GM18907 (cell line): ENCODE data around the gene TRIM9.
A peak's percentile ranks its signal among the peaks of the same experiment; 100 is the strongest.
"Not testable (repeated sequence)": the region's sequence is repeated elsewhere in the genome, so short reads cannot be mapped to it uniquely, and the experiment has no call there.

ENCODE experiments used
- ATAC-seq: cut with Tn5 transposase; IDR thresholded peaks from one replicate; pipeline ENCODE4 v1.9.1; 2021; ENCODE audit warnings: mild to moderate bottlenecking, moderate library complexity; ENCODE audit not compliant: unreplicated experiment

Gene TRIM9

GRCh38 chr14:50967790-50968189 lies 127.1 kb downstream of the TRIM9 start:
- ATAC-seq: no peak

DNA sequence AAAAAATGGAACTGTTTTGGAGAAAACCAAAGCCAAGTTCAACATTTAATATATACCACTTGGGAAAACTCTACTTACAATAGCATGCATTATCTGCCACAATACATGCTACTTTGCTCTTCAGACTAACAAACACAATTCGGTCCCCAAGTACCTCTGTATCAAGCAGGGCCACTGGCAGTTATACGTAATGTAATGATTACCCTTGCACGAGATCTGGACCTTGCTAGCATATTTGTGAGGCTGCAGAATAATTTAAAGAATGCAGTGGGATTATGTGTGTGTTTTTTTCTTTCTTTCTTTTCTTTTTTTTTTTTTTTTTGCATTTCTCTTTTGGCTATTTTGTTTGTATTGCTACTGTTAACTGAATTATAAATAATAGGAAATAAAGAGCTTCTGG lies 127.8 kb downstream of the TRIM9 start:
- no peak for ATAC-seq

GRCh38 chr14:50964683-50965390 lies 130.1 kb downstream of the TRIM9 start:
- no peak for ATAC-seq

DNA sequence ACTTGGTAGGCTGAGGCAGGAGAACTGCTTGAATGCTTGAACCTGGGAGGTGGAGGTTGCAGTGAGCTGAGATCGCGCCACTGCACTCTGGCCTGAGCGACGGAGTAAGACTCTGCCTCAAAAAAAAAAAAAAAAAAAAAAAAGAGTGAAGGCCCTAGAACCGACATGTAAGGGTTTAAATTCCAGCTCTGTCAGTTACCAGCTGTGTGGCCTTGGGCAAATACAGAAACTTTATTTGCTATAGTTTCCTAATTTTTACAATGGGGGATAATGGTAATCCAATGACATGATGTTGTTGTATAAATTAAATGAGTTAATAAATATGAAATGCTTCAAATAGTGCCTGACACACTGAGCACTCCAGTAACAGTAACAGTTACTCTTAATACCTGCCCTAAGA lies 131.0 kb downstream of the TRIM9 start:
- no peak for ATAC-seq

- ATAC-seq: no peak
Measured at GRCh38 chr14:50961605-50962221, 133.2 kb downstream of the TRIM9 start.

DNA sequence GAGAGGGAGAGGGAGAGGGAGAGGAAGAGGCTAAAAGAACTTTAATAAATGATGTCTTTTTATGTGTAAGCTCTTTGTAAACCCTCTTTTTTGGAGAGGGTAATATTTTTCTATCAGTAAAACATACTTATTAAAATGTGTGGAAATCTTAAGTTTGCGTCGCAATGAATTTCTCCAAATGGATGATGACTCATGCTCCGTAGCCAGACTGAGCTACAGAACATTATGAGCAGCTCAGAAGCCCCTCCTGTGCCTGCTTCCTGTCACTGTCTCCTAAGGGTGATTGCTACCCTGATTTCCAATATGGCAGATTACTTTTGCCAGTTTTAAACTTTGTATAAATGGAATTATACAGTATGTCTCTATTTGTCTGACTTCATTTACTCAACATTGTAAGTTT lies 137.6 kb downstream of the TRIM9 start:
- no peak for ATAC-seq

DNA sequence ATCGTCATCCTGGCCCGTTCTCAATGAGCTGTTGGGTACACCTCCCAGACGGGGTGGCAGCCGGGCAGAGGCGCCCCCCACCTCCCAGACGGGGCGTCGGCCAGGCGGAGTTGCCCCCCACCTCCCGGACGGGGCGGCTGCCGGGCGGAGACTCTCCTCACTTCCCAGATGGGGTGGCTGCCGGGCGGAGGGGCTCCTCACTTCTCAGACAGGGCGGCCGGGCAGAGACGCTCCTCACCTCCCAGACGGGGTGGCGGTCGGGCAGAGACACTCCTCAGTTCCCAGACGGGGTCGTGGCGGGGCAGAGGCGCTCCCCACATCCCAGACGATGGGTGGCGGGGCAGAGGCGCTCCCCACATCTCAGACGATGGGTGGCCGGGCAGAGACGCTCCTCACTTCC lies 138.5 kb downstream of the TRIM9 start:
- ATAC-seq: not testable (repeated sequence)

- no peak for ATAC-seq
Measured at GRCh38 chr14:50955373-50956043, 139.4 kb downstream of the TRIM9 start.

DNA sequence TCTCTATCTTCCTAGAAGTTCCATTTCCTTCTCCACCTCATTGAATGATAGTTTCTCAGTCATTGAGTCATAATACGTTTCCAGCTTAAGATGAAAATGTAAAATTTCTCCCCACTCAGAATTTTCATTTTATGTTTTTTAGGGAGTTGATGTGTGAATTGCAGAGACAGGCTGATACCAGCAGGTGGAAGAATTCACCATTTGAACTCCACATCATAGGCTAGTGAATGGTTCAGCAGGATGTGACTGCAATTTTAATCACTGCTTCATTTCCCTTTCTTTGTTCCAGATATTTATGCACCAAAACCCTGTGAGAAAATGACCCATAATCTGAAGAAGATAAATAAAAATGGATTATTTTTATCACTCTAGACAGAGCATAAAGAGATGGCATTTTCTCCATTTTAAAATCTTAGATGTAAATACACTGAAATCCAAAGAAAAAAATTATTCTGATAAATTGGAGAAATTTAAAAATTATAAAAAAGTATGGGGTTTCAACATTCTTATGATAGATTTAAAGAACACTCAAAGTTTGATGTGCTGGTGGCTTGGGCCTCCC lies 140.0 kb downstream of the TRIM9 start:
- no peak for ATAC-seq

DNA sequence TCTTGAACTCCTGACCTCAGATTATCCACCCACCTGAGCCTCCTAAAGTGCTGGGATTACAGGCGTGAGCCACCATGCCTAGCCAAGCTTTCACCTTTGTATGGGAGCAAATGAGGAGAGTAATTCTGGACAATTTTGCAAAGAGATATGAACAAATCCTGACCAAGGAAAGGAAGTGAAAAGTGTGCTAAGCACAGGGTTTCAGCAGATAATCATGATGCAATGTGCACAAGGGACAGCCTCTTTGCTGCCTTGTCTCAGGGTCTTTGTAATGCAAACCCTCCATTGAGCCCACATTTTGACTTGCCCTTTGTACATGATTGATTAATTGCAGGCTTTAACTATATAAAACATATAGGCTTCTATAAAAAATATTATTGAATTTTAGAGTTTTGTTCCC lies 141.4 kb downstream of the TRIM9 start:
- ATAC-seq: no peak

DNA sequence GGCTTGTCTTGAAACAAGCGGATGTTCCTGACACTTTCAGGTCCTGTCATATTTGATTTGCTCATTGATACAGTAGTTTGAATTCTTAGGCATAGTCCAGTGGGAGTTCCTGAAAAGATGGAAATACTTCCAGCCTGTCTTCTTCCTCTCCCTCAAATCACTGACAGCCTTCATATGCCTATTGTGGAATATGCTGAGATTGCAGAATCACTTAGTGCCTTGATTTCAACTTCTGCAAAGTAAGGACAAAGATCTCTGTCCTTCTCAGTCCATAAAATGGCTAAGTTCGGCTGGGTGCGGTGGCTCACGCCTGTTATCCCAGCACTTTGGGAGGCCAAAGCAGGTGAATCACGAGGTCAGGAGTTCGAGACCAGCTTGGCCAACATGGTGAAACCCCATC lies 143.9 kb downstream of the TRIM9 start:
- no peak for ATAC-seq

DNA sequence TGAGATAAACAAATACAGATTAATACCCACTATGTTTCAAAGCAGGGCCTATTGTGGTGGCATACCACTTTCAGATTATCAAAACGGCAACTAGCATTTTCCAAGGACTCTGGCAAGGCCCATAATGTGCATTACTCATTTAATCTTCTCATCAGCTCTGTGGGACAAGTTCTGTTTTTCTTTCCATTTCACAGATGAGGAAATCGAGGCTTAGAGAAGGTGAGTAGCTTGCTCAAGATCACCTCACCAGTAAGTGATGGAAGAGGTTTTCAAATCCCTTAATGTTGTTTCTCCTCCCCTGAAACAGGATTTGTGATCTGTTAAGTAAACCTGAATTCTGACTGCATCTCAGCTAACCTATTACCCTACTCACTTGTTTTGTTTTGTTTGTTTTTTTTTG lies 146.7 kb downstream of the TRIM9 start:
- no peak for ATAC-seq

DNA sequence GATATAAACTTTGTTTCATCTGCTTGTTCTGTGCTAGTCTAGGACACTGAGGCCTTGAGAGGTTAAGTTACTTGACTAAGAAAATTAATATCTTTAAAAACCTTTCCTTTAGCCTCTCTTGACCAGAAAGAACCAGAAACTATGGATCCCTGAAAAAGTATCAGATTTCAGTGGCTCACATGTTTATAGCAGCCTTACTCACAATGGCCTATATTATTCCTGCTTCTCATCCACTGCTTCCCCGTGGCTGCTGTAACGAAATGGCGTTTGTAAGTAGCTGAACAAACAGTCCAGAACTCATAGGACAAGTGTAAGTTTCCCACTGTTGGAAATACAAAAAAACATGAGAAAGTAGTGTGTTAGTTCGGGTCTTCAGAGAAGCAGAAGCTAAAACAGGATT lies 147.5 kb downstream of the TRIM9 start:
- no peak for ATAC-seq

GRCh38 chr14:50946234-50946935 lies 148.5 kb downstream of the TRIM9 start:
- no peak for ATAC-seq

- peak; percentile 21 for ATAC-seq
Measured at GRCh38 chr14:50944647-50945413, 150.1 kb downstream of the TRIM9 start.

GRCh38 chr14:50943943-50944646 lies 150.8 kb downstream of the TRIM9 start, which contains the start of gene PYGL:
TSS of gene PYGL (minus strand) at chr14:50944483. CDS start at chr14:50944403, 80 bp downstream.
- ATAC-seq: peak; percentile 60

DNA sequence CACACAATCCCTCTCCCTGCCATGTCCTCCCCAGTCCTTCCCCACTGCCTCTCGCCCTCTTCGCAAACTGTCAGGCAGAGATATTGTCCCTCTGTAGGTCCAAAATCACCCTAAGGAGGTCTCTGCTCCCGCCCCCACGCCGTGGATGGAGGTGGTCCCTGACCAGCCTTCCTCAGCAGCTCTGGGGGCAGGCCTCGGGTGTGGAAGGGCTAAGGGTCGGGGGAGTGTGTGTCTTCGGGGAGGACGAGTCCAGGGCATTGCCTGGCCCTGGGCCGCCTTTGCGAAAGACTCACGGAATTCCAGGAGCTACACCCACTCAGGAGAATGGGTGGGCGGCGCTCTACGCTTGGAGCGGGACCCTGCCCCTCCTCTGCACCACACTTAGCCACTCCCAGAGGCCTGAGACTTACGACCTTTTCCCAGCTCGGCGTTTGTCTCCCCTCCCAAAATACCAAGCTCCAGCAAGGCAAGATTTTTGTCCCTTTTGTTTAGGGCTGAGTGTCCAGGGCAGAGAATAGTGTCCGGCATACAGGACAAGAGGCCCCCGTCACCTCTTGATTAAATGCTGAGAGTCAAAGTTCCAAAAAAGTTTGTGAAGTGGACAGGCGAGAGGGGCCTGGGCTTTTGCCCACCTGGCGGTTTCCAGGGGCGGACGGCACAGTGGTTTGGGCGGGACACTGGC lies 151.5 kb downstream of the TRIM9 start:
- no peak for ATAC-seq

- not testable (repeated sequence) for ATAC-seq
Measured at GRCh38 chr14:50941638-50942037, 153.3 kb downstream of the TRIM9 start.

- ATAC-seq: no peak
Measured at GRCh38 chr14:50941151-50941550, 153.8 kb downstream of the TRIM9 start.
